ENCODE measurements around the gene CLCN2. TPM values are rescaled to one million over a fixed set of nuclear protein-coding genes. Genes with fewer than 3 reads are reported as not detected.

CLCN2 gene
- total RNA-seq, 1 donor from 2014 or later = 9.0 TPM

GRCh38 chr3:184383033-184383740 lies 21.8 kb upstream of the CLCN2 start:
- no peaks in the 10 kb centered on the region for H4K20me1 ChIP-seq (ENCODE audit: insufficient read depth, low read length)
- H3K9me3 ChIP-seq (ENCODE audit: insufficient read depth, low read depth, low read length) = no peaks in the 10 kb centered on the region
- DNase-seq (ENCODE audit: low read depth) (no peak), FAIRE-seq (no peak)
- no peaks in the 10 kb centered on the region for H3K9me3 Mint-ChIP-seq (ENCODE audit: unreplicated experiment)
- no peak overlapping the region for H3K9ac ChIP-seq (ENCODE audit: low read length)
- H3K4me2 ChIP-seq (ENCODE audit: low read length) = no peak overlapping the region
- TF ChIP-seq EZH2 (IDR thresholded peaks at IDR 0.05; ENCODE audit: insufficient read depth, low read length) (no peak), CTCF (IDR thresholded peaks at IDR 0.05; ENCODE audit: insufficient read depth, low read depth, low read length) (no peak)
- no peak overlapping the region for H3K4me3 Mint-ChIP-seq (ENCODE audit: unreplicated experiment)
- H3K27me3 ChIP-seq (ENCODE audit: insufficient read depth, low read length) = peaks cover 38% of the 10 kb centered on the region
- H3K4me1 ChIP-seq (ENCODE audit: insufficient read depth, low read length) = peaks cover 5% of the 10 kb centered on the region
- H3K27me3 Mint-ChIP-seq (ENCODE audit: low read depth, unreplicated experiment) = peaks cover 52% of the 10 kb centered on the region
- H3K27ac Mint-ChIP-seq (ENCODE audit: unreplicated experiment) = no peak overlapping the region
- H2AFZ ChIP-seq (ENCODE audit: low read depth, low read length) = no peak overlapping the region
- H3K79me2 ChIP-seq (ENCODE audit: insufficient read depth, low read length) = no peaks in the 10 kb centered on the region
- no peak overlapping the region for H3K27ac ChIP-seq (ENCODE audit: low read depth, low read length)
- peaks cover 12% of the 10 kb centered on the region for H3K4me1 Mint-ChIP-seq (ENCODE audit: low read depth, unreplicated experiment)
- H3K4me3 ChIP-seq (ENCODE audit: insufficient read depth, low read depth, low read length) = no peak overlapping the region
- H3K36me3 ChIP-seq (ENCODE audit: insufficient read depth, low read length) = no peaks in the 10 kb centered on the region
- peaks cover 2% of the 10 kb centered on the region for H3K36me3 Mint-ChIP-seq (ENCODE audit: low read depth, unreplicated experiment)

- DNase-seq (ENCODE audit: low read depth) = no peak
- H3K4me1 Mint-ChIP-seq (ENCODE audit: low read depth, unreplicated experiment) = peaks cover 16% of the 10 kb centered on the region
- H3K9me3 Mint-ChIP-seq (ENCODE audit: unreplicated experiment) = no peaks in the 10 kb centered on the region
- H3K36me3 Mint-ChIP-seq (ENCODE audit: low read depth, unreplicated experiment) = peaks cover 2% of the 10 kb centered on the region
- Histone ChIP-seq H3K9me3 (ENCODE audit: insufficient read depth, low read depth, low read length) (no peaks in the 10 kb centered on the region), H4K20me1 (ENCODE audit: insufficient read depth, low read length) (no peaks in the 10 kb centered on the region), H3K27me3 (ENCODE audit: insufficient read depth, low read length) (peaks cover 41% of the 10 kb centered on the region), H3K27ac (ENCODE audit: low read depth, low read length) (no peak overlapping the region), H3K79me2 (ENCODE audit: insufficient read depth, low read length) (no peaks in the 10 kb centered on the region), H2AFZ (ENCODE audit: low read depth, low read length) (no peak overlapping the region), H3K9ac (ENCODE audit: low read length) (no peak overlapping the region), H3K4me1 (ENCODE audit: insufficient read depth, low read length) (peaks cover 5% of the 10 kb centered on the region), H3K4me2 (ENCODE audit: low read length) (no peak overlapping the region), H3K4me3 (ENCODE audit: insufficient read depth, low read depth, low read length) (no peak overlapping the region), H3K36me3 (ENCODE audit: insufficient read depth, low read length) (no peaks in the 10 kb centered on the region)
- no peak for FAIRE-seq
- no peak overlapping the region for H3K4me3 Mint-ChIP-seq (ENCODE audit: unreplicated experiment)
- peaks cover 54% of the 10 kb centered on the region for H3K27me3 Mint-ChIP-seq (ENCODE audit: low read depth, unreplicated experiment)
- peak overlapping the region; percentile 38 for H3K27ac Mint-ChIP-seq (ENCODE audit: unreplicated experiment)
- no peak for TF ChIP-seq CTCF (IDR thresholded peaks at IDR 0.05; ENCODE audit: insufficient read depth, low read depth, low read length)
- no peak for TF ChIP-seq EZH2 (IDR thresholded peaks at IDR 0.05; ENCODE audit: insufficient read depth, low read length)
These were observed 21.1 kb upstream of the CLCN2 start for GRCh38 chr3:184382326-184383032.

Data from astrocyte (in vitro differentiated cells and primary cell).